Ascending aorta (tissue), 2 donors: Measurements from ENCODE around the gene FGGY. TPM values are rescaled to one million over a fixed set of nuclear protein-coding genes. Genes with fewer than 3 reads are reported as not detected.
"Not testable (repeated sequence)": the region's sequence is repeated elsewhere in the genome, so short reads cannot be mapped to it uniquely, and the experiment has no call there.

ENCODE experiments used
- DNase-seq, 2 donors: peaks; one replicate each; pipeline ENCODE4 v3.0.0-alpha.2; 2019; ENCODE audit warnings: low spot score in 2 of 2
- H3K27ac ChIP-seq, 2 donors: fragments of 200-600 bp; sonication (generic); one replicate each; pipeline ENCODE4 v1.5.1; 2016 to 2017; ENCODE audit warnings: mild to moderate bottlenecking in 1 of 2
- H3K27me3 ChIP-seq: fragments of 200-600 bp; sonication (generic); one replicate; pipeline ENCODE4 v1.5.1; 2017
- H3K36me3 ChIP-seq, 2 donors: fragments of 200-600 bp; sonication (generic); one replicate each; pipeline ENCODE4 v1.5.1; 2016
- H3K4me1 ChIP-seq, 2 donors: fragments of 200-600 bp; sonication (generic); one replicate each; pipeline ENCODE4 v1.5.1; 2016 to 2017; ENCODE audit warnings: mild to moderate bottlenecking in 1 of 2
- H3K4me3 ChIP-seq, 2 donors: fragments of 200-600 bp; sonication (generic); one replicate each; pipeline ENCODE4 v1.5.1; 2016 to 2017; ENCODE audit warnings: mild to moderate bottlenecking in 1 of 2
- H3K9me3 ChIP-seq, 2 donors: fragments of 200-600 bp; sonication (generic); one replicate each; pipeline ENCODE4 v1.5.1; 2016
- CTCF ChIP-seq, 3 experiments: fragments of 200-600 bp in 2 of 3; fragments of 450-650 bp in 1 of 3; sonication (generic) in 2 of 3; IDR thresholded peaks; one replicate each; pipeline ENCODE4 v1.5.1; 2016 to 2019; ENCODE audit warnings: antibody characterized with exemption in 3 of 3, mild to moderate bottlenecking in 1 of 3, moderate library complexity in 1 of 3
- intact Hi-C: fragments of 100-400 bp; cut with DNase I; formaldehyde crosslinking; loops from one replicate; pipeline ENCODE4 v1.15.1; 2023
- total RNA-seq: library from RNA; depleted of rRNA; stranded (reverse); fragments of >200 nt; gene quantifications from one replicate; pipeline ENCODE4 v1.1.0, GENCODE V29; 2016

The FGGY gene
- total RNA-seq, 1 donor from 2014 or later = 7.0 TPM

- intact Hi-C loops = no loop called here
- no peak overlapping the region for H3K27ac ChIP-seq
Observed at GRCh38 chr1:59554011-59554663, 257.2 kb downstream of the FGGY start.

DNA sequence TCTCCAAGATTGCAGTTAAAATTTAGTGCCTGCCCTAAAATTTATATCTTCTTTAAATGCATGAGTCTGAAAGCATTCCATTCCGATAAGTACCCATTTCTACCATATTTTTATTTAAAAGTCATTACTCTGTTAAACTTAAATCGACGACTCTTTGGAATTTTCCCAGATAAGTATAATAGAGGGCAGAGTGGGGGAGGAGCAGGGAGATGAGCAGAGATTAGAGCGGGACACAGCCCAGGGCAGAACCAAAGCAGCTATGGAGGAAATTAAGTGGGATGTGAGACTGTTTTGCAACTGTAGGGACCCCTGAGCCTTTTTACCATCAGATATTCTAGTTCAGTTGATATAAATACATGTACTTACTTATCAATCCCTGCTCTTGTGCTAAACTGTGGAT lies 257.9 kb downstream of the FGGY start:
- DNase-seq = no peak
- Histone ChIP-seq H3K4me1 (peaks cover 0 to 16% of the 10 kb centered on the region in 2 donors), H3K4me3 (no peak overlapping the region), H3K27me3 (no peaks in the 10 kb centered on the region), H3K9me3 (peaks cover 0 to 4% of the 10 kb centered on the region in 2 donors), H3K27ac (no peak overlapping the region), H3K36me3 (no peaks in the 10 kb centered on the region)
- intact Hi-C loops = no loop called here
- no peak for TF ChIP-seq CTCF (IDR thresholded peaks at IDR 0.05)

More at GRCh38 chr1:59554011-59554663, 257.2 kb downstream of the FGGY start:
- no peaks in the 10 kb centered on the region for H3K27me3 ChIP-seq
- H3K36me3 ChIP-seq = no peaks in the 10 kb centered on the region
- H3K4me3 ChIP-seq = no peak overlapping the region
- peaks cover 0 to 4% of the 10 kb centered on the region in 2 donors for H3K9me3 ChIP-seq
- DNase-seq = no peak
- H3K4me1 ChIP-seq = peaks cover 0 to 19% of the 10 kb centered on the region in 2 donors
- TF ChIP-seq CTCF (IDR thresholded peaks at IDR 0.05) = no peak

GRCh38 chr1:59556398-59556797 lies 259.5 kb downstream of the FGGY start:
- no peak for TF ChIP-seq CTCF (IDR thresholded peaks at IDR 0.05)
- no peak overlapping the region for H3K27ac ChIP-seq
- intact Hi-C loops = no loop called here
- H3K9me3 ChIP-seq = peaks cover 0 to 4% of the 10 kb centered on the region in 2 donors
- no peaks in the 10 kb centered on the region for H3K27me3 ChIP-seq
- peaks cover 0 to 8% of the 10 kb centered on the region in 2 donors for H3K4me1 ChIP-seq
- DNase-seq = no peak
- no peak overlapping the region for H3K4me3 ChIP-seq
- no peaks in the 10 kb centered on the region for H3K36me3 ChIP-seq

- DNase-seq = no peak
- H3K4me3 ChIP-seq = no peak overlapping the region
- intact Hi-C loops = no loop called here
- no peak overlapping the region for H3K27ac ChIP-seq
- no peaks in the 10 kb centered on the region for H3K36me3 ChIP-seq
- no peak for TF ChIP-seq CTCF (IDR thresholded peaks at IDR 0.05)
- peaks cover 0 to 4% of the 10 kb centered on the region in 2 donors for H3K9me3 ChIP-seq
- H3K27me3 ChIP-seq = no peaks in the 10 kb centered on the region
- H3K4me1 ChIP-seq = peaks cover 0 to 8% of the 10 kb centered on the region in 2 donors
Observed at GRCh38 chr1:59556802-59557548, 260.1 kb downstream of the FGGY start.

GRCh38 chr1:59557549-59557885 lies 260.6 kb downstream of the FGGY start:
- Histone ChIP-seq H3K9me3 (peaks cover 0 to 4% of the 10 kb centered on the region in 2 donors), H3K4me1 (peaks cover 0 to 8% of the 10 kb centered on the region in 2 donors), H3K27ac (no peak overlapping the region), H3K27me3 (no peaks in the 10 kb centered on the region), H3K36me3 (no peaks in the 10 kb centered on the region), H3K4me3 (no peak overlapping the region)
- no peak for TF ChIP-seq CTCF (IDR thresholded peaks at IDR 0.05)
- no peak for DNase-seq
- intact Hi-C loops = no loop called here

- H3K27ac ChIP-seq, H3K27me3 ChIP-seq, intact Hi-C loops, H3K36me3 ChIP-seq, H3K9me3 ChIP-seq, DNase-seq, H3K4me1 ChIP-seq, H3K4me3 ChIP-seq: not testable (repeated sequence)
Observed at GRCh38 chr1:59558580-59558979, 261.7 kb downstream of the FGGY start.
